Fibroblast of skin of left quadriceps (primary cell): Measurements from ENCODE around the gene IL17RD.
A peak's percentile ranks its signal among the peaks of the same experiment; 100 is the strongest.

ENCODE experiments used
- DNase-seq, 2 experiments: peaks; one replicate each; pipeline ENCODE4 v3.0.0-alpha.2; 2013; ENCODE audit warnings: low read depth in 2 of 2

IL17RD gene

GRCh38 chr3:57130571-57131209, 34.5 kb downstream of the IL17RD start:
- DNase-seq, result no peak

GRCh38 chr3:57128826-57129667, 36.1 kb downstream of the IL17RD start:
- no peak for DNase-seq

- peak; percentile 75 to 76 for DNase-seq
These were observed 37.1 kb downstream of the IL17RD start for GRCh38 chr3:57127891-57128518.

GRCh38 chr3:57126244-57126643, 38.9 kb downstream of the IL17RD start:
- no peak for DNase-seq

GRCh38 chr3:57120451-57121174, 44.5 kb downstream of the IL17RD start:
- DNase-seq, result no peak

- DNase-seq, result no peak
These were observed 45.1 kb downstream of the IL17RD start for GRCh38 chr3:57120040-57120439.

GRCh38 chr3:57118254-57118653, 46.9 kb downstream of the IL17RD start:
- DNase-seq, result no peak

- no peak for DNase-seq
These were observed 48.7 kb downstream of the IL17RD start for GRCh38 chr3:57116501-57116900.

- DNase-seq, result no peak
These were observed 52.9 kb downstream of the IL17RD start for GRCh38 chr3:57112206-57112605.

GRCh38 chr3:57110798-57111197, 54.4 kb downstream of the IL17RD start:
- DNase-seq, result no peak

GRCh38 chr3:57110214-57110613, 54.9 kb downstream of the IL17RD start:
- DNase-seq, result no peak

GRCh38 chr3:57109437-57110199, 55.5 kb downstream of the IL17RD start:
- no peak for DNase-seq

GRCh38 chr3:57108684-57109083, 56.5 kb downstream of the IL17RD start:
- no peak for DNase-seq

GRCh38 chr3:57105585-57105984, 59.6 kb downstream of the IL17RD start:
- no peak for DNase-seq

GRCh38 chr3:57100046-57100695, 65.0 kb downstream of the IL17RD start:
- DNase-seq, result peak; percentile 45 to 46

GRCh38 chr3:57098418-57099310, 66.5 kb downstream of the IL17RD start:
- DNase-seq, result no peak

GRCh38 chr3:57097536-57097935, 67.6 kb downstream of the IL17RD start:
- DNase-seq, result no peak

GRCh38 chr3:57095363-57095762, 69.8 kb downstream of the IL17RD start:
- DNase-seq, result no peak

- DNase-seq, result peak; percentile 38 to 42
These were observed 70.6 kb downstream of the IL17RD start for GRCh38 chr3:57094575-57094974.
